Neutrophil (primary cell): Measurements from ENCODE around the gene RRM2.

ENCODE experiments used
- H3K27ac ChIP-seq: fragments of 200-600 bp; sonication (generic); 2 replicates; pipeline ENCODE4 v1.5.1; 2016; ENCODE audit warnings: mild to moderate bottlenecking, moderate library complexity
- H3K27me3 ChIP-seq: fragments of 200-600 bp; sonication (generic); 2 replicates; pipeline ENCODE4 v1.6.0; 2016; ENCODE audit warnings: mild to moderate bottlenecking
- H3K36me3 ChIP-seq: fragments of 200-600 bp; sonication (generic); 2 replicates; pipeline ENCODE4 v1.5.1; 2017
- H3K4me1 ChIP-seq, 2 experiments: fragments of 200-600 bp in 1 of 2; sonication (generic) in 1 of 2; 1 replicate in 1 of 2; 2 replicates in 1 of 2; pipeline versions ENCODE4 v1.5.1 to v1.6.1; 2013 to 2016; ENCODE audit warnings: low read depth in 1 of 2, low read length in 1 of 2, mild to moderate bottlenecking in 1 of 2, moderate library complexity in 1 of 2; ENCODE audit not compliant: control insufficient read depth in 1 of 2, insufficient read depth in 1 of 2
- H3K4me3 ChIP-seq, 2 experiments: fragments of 200-600 bp in 1 of 2; sonication (generic) in 1 of 2; 1 replicate in 1 of 2; 2 replicates in 1 of 2; pipeline ENCODE4 v1.5.1; 2013 to 2016; ENCODE audit warnings: low read depth in 1 of 2, low read length in 1 of 2, mild to moderate bottlenecking in 1 of 2, moderate library complexity in 1 of 2
- H3K9me3 ChIP-seq: fragments of 200-600 bp; sonication (generic); 2 replicates; pipeline ENCODE4 v1.5.1; 2016
- TF ChIP-seq, protein P1 (sequence below): fragments of 200-600 bp; sonication (generic); IDR thresholded peaks from 2 replicates; pipeline ENCODE4 v1.5.1; 2016; ENCODE audit warnings: antibody characterized with exemption

The RRM2 gene

DNA sequence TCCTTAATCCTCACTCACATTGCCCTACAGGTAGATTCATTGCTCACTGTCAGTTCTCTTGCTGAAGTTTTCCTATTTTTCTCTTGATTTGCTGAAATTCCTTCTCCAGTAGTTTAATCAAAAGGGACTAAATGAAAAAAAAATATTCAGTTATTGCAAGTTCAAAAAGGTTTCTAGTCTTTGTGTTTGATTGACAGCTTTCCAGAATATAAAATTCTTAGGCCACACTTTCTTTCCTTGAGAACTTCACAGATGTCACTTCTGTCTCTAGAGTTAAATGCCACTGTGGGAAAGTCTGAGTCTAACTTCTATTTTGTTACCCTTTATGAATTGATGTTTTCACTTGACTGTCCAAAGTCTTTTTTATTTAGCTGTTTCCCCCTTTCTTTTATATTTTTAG lies 25.7 kb downstream of the RRM2 start:
- H3K4me1 ChIP-seq: no peaks in the 10 kb centered on the region
- H3K4me3 ChIP-seq: no peak overlapping the region
- no peak overlapping the region for H3K27ac ChIP-seq
- H3K27me3 ChIP-seq: no peaks in the 10 kb centered on the region
- H3K9me3 ChIP-seq: no peaks in the 10 kb centered on the region
- peaks cover 39% of the 10 kb centered on the region for H3K36me3 ChIP-seq
- TF ChIP-seq, protein P1, sequence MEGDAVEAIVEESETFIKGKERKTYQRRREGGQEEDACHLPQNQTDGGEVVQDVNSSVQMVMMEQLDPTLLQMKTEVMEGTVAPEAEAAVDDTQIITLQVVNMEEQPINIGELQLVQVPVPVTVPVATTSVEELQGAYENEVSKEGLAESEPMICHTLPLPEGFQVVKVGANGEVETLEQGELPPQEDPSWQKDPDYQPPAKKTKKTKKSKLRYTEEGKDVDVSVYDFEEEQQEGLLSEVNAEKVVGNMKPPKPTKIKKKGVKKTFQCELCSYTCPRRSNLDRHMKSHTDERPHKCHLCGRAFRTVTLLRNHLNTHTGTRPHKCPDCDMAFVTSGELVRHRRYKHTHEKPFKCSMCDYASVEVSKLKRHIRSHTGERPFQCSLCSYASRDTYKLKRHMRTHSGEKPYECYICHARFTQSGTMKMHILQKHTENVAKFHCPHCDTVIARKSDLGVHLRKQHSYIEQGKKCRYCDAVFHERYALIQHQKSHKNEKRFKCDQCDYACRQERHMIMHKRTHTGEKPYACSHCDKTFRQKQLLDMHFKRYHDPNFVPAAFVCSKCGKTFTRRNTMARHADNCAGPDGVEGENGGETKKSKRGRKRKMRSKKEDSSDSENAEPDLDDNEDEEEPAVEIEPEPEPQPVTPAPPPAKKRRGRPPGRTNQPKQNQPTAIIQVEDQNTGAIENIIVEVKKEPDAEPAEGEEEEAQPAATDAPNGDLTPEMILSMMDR: no peak

DNA sequence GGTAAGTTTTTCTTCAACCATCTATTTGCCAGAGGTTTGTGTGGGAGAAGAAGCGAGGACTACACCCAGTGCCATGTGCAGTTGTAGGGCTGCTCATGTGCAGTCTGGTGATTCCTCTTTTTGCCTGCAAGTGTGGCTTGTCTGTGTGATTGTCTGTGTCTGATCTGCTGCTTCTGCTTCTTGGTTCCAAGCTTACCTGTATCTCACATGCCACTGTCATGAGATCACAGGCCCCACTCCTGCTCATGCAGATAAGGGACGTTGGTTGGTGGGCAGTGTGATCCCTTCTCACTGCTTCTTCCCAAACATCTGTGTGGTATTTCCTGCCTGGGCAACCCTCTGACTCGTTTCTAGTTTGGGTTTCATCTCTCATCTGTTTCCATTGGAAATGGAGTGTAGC lies 27.1 kb downstream of the RRM2 start:
- Histone ChIP-seq H3K36me3 (peaks cover 26% of the 10 kb centered on the region), H3K9me3 (no peaks in the 10 kb centered on the region), H3K4me1 (no peaks in the 10 kb centered on the region), H3K27me3 (no peaks in the 10 kb centered on the region), H3K4me3 (no peak overlapping the region), H3K27ac (no peak overlapping the region)
- TF ChIP-seq, protein P1: no peak

DNA sequence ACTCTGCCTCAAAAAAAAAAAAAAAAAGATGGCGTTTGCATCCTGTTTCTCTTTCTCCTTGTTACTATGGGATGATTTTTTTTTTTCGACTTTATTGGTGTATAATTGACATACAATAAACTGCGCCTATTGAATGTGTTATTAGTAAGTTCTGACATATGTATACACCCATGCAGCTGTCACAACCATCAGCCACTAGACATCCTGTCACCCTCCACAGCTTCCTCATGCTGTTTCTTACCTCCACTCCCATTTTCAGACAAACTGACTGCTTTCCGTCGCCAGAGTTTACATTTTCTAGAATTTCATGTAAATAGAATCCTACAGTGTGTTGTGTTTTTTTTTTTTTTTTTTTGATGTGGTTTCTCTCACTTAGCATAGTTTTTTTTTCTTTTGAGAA lies 27.9 kb downstream of the RRM2 start:
- TF ChIP-seq, protein P1: no peak
- Histone ChIP-seq H3K27ac (no peak overlapping the region), H3K27me3 (no peaks in the 10 kb centered on the region), H3K4me1 (no peaks in the 10 kb centered on the region), H3K4me3 (no peak overlapping the region), H3K36me3 (peaks cover 23% of the 10 kb centered on the region), H3K9me3 (no peaks in the 10 kb centered on the region)

DNA sequence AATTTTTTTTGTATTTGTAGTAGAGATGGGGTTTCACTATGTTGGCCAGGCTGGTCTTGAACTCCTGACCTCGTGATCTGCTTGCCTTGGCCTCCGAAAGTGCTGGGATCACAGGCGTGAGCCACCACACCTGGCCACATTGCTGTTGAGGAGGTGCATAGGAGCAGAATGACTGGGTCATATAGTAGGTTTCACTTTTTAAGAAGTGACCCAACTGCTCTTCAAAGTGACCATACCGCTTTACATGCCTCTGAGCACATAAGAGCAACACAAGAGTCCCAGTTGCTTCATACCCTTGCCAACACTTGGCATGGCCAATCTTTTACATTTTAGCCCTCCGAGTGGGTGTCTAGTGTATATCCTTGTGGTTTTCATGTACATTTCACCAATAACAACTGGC lies 28.9 kb downstream of the RRM2 start:
- H3K4me1 ChIP-seq: no peaks in the 10 kb centered on the region
- peaks cover 23% of the 10 kb centered on the region for H3K36me3 ChIP-seq
- no peak overlapping the region for H3K27ac ChIP-seq
- TF ChIP-seq, protein P1: no peak
- no peaks in the 10 kb centered on the region for H3K27me3 ChIP-seq
- no peaks in the 10 kb centered on the region for H3K9me3 ChIP-seq
- no peak overlapping the region for H3K4me3 ChIP-seq

DNA sequence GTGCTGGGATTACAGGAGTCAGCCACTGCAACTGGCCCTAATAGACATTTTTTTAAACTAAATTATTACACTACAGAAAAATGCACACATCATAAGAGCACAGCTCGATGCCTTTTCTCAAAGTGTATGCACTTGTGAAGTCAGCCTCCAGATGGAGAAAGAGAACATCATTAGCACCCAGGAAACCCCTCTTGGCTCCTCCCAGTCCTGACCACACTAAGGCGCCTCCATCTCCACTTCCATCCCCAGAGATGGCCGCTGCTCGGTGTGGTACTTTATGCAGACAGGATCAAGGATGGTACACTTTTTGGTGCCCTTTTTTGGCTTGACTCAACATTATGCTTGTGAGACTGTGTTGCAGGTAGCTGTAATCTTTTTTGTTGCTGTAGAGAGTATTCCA lies 34.8 kb downstream of the RRM2 start:
- Histone ChIP-seq H3K4me3 (no peak overlapping the region), H3K9me3 (no peaks in the 10 kb centered on the region), H3K27ac (no peak overlapping the region), H3K36me3 (peaks cover 70% of the 10 kb centered on the region), H3K4me1 (no peaks in the 10 kb centered on the region), H3K27me3 (no peaks in the 10 kb centered on the region)
- TF ChIP-seq, protein P1: no peak

DNA sequence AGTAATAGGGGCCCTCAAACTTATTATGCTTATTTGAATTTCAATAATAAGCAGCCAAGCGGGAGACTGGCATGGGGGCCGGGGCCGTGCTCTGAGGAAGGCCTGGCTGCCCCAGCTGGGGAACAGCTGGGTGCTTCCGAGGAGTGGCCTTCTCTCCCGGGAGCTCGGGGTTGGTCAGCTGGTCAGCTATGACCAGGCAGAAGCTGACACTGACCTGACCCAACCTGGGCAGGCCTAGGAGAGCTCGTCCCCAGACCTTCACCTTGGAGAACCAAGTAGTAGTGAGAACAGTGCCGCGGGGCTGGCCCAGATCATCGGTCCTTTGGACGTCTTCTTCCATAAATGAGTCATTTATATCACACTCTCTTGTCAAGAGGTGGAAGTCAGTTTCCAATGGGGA lies 36.1 kb downstream of the RRM2 start:
- peaks cover 72% of the 10 kb centered on the region for H3K36me3 ChIP-seq
- H3K4me3 ChIP-seq: no peak overlapping the region
- TF ChIP-seq, protein P1: no peak
- no peaks in the 10 kb centered on the region for H3K9me3 ChIP-seq
- no peak overlapping the region for H3K27ac ChIP-seq
- H3K4me1 ChIP-seq: no peaks in the 10 kb centered on the region
- H3K27me3 ChIP-seq: no peaks in the 10 kb centered on the region
